T-helper 2 cell treated with Interferon-gamma antibody and Interleukin-4, amounts not matched to agents 100 ng/mL and 5 ng/mL, for 36 hours (primary cell): ENCODE data around the gene CABCOCO1. TPM values are rescaled to one million over a fixed set of nuclear protein-coding genes. Genes with fewer than 3 reads are reported as not detected.
"Not testable (repeated sequence)": the region's sequence is repeated elsewhere in the genome, so short reads cannot be mapped to it uniquely, and the experiment has no call there.

Experiments used
- intact Hi-C: fragments of 100-400 bp; cut with micrococcal nuclease; formaldehyde crosslinking; loops from one replicate; pipeline ENCODE4 v1.15.1; 2023
- total RNA-seq: library from RNA; stranded (reverse); gene quantifications from 2 replicates; pipeline ENCODE4 v1.2.3, GENCODE V29; 2022

CABCOCO1 gene
- total RNA-seq, 1 donor from 2014 or later, result not detected

DNA sequence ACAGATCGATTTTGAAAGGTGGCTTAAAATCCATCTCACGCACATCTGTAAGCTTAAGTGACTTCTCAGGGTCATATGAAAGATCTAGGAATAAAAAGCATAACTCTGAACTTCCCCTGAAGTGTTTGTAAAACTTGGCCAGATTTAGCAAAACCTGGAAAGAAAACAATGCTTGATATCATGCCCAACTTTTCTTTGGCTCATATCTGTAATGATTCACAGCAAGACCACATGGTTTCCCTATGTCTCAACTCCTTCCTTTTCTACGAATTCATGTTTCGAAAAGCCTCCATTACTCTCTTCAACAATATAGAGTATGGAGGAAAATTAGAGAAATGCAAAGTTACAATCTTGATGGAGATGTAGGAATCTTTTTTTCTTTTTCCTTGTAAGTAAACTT is 20.1 kb upstream of the CABCOCO1 start:
- intact Hi-C loops, result no loop called here

DNA sequence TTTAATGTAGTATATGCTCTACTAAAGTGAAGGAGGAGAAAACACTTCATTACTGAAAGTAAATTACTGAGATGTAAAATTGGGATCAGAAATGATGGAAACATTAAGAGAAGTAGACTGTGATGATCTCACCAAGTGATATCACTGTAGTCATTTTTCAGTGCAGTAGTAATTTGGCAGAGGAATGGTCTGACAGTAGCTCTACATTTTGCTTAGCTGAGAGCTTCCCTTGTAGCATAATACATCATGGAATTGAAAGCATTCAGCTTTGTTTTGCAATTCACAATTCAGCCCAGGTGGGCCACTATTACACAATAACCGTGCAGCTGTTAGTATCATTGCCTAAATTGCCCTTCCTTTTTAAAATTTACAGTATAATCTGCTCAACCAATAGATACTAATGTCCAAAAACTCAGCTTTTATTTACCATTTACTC is 19.4 kb upstream of the CABCOCO1 start:
- intact Hi-C loops, result no loop called here

DNA sequence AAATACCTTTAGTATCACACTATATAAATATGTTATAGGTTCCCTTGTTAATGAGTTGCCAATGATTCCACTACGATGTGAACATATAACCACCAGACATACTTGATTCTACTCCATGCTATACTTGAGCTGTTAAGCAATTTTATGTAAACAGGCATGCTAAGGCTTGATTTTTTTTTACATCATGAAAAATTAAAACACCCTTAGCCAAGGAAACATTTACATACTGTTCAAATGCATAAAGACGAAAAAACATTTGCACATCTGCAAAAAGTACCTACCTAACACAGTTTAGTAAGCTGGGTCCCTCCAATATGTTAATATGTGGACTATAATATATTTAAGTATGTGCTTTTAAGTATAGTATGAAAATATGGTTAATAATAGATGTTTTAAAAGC is 9.0 kb upstream of the CABCOCO1 start:
- intact Hi-C loops, result no loop called here

DNA sequence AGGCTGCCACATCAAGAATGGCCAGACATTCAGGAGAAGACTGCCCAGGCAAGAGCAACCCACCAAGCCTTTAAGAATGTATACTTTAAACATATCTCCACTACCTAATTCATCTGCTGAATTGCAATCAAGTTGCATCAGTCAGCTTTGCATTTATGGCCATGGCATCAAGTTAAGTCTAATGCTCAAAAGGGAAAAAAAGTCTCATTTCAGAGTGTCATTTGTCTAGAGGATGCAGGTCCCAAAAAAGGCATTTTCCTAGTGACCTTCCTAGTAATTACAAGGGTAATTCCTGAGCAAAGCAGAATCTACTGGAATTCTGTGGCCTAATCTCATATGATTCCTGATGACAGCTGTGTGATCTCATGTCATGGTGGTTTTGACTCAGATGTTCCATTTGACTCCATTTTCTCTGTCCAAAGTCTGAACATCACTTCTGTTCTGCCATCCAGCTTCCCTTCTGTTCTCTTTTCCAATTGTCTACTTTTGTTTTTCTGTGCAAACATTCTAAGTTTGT is 7.3 kb upstream of the CABCOCO1 start:
- intact Hi-C loops, result no loop called here

DNA sequence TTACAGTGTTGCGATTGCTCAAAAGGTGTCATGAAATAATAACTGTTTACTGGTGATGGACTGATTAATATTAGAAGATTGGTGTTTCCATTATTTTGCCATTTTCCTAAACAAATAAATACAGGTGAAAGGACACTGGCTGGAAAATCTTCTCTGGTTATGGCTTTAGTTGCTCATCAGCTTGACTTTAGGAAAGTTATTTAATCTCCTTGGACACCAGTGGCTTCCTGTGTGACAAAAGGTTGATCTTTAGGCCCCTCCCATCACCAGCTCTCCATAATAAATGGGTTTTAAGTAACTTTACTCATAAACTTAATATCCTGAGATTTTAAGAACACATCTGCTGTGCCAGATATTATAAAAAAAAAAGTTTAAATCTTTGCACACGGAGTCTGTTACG is 737 bp downstream of the CABCOCO1 start:
- intact Hi-C loops, result no loop called here

DNA sequence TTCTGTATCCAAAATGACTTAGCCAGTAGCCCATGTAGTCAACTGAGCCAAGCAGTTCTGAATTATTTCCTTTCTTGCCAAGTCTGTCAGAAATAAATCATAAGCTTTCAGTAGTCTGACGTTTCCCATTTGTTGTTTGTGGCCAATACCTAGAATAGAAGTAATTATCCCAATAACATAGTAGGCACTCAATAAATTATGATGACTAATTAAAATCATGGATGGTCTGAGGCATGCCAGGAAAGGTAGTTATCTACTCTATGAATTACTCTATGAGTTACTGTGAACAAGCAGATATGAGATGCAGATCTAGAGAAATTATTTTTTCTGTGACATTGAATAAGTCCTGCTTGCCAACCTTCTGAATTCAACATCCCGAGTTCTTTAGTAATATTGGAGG is 2.3 kb downstream of the CABCOCO1 start:
- intact Hi-C loops, result no loop called here

DNA sequence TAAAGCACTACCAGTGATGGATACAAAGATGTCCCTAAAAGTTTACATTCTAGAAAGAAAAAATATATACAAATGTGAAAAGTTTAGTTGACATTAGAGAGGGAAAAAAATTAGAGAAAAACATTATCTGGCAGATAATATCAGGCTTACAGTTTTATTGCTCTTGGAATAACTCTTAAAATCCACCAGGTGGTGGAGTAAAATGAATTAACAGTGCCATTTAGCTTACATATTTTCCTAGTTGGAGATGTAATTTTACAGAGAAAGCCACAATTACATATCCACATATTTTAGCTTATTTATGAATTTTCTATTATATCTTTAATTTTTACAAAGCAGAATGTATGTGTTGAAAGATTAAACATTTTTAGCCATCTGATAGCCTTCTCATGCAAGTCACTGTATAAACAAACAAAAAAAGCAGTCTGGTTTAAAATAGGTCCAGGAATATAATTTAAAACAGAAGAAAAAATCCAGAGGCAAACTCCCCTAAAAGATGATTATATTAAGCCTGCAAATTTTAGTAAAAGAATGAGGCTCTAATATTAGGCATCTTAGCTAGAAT is 6.5 kb downstream of the CABCOCO1 start:
- intact Hi-C loops, result no loop called here

DNA sequence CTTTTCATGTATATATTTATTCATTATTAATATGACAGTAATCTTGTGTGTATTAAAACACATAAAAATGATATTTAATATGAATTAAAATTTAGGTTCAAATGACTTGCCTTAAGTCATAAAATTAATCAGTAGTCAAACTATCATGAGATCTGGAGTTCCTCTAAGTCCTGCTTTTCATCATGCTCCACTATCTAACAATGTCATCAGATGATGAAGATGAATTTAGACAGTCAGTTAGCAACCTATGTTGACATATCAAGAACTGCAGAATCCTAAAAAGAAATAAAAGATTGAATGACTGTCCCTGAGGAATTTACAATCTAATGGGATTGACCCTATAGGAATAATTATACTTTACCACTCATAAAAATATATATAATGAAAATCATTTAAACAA is 7.1 kb downstream of the CABCOCO1 start:
- intact Hi-C loops, result no loop called here

DNA sequence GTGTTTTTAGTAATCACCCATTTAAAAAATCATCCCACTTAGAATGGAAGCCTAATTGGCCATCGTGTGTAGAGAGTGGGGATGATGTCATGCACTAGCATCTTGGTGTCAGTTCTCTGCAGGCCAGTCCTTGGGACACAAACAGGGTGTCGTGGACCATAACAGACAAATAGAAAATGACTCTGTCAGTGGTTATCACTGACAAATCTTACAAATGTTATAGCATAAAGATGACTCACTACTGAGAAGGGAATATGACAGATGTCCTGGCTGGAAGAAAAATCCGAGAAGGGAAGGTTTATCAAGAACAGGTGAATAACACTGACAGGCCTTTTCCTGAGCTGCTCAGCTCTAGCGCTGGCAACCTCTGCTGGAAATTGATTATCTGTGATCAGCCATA is 10.6 kb downstream of the CABCOCO1 start:
- intact Hi-C loops, result no loop called here

DNA sequence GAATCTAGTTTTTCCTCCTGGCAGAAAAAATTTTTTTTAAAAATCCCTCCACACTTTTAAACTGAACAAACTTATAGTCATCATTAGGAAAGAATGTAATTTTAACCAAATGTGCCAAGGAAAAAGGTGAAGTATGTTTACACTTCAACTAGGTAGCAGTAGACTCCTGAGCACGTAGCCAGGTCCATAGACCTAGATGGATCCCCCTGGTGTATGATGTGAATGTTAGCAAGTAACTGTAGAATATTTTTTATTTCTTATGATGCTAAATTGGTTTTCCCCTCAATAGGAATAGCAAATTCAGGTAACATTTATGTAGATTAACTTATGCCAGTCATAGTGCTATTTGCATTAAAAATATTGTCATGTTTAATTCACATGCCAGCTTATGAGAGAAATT is 19.6 kb downstream of the CABCOCO1 start:
- intact Hi-C loops, result no loop called here

DNA sequence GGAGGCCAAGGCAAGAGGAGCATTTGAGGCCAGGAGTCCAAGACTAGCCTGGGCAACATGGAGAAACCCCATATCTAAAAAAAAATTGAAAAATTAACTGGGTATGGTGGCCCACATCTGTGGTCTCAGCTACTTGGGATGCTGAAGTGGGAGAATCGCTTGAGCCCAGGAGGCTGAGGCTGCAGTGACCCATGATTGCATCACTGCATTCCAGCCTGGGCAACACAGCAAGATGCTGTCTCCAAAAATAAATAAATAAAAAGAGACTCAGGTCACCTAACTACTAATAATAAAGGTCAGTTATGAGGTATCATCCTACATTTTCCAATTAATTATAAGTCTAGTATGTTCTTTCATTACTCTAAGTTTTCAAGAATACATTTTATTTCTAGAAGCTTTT is 20.6 kb downstream of the CABCOCO1 start:
- intact Hi-C loops, result no loop called here

DNA sequence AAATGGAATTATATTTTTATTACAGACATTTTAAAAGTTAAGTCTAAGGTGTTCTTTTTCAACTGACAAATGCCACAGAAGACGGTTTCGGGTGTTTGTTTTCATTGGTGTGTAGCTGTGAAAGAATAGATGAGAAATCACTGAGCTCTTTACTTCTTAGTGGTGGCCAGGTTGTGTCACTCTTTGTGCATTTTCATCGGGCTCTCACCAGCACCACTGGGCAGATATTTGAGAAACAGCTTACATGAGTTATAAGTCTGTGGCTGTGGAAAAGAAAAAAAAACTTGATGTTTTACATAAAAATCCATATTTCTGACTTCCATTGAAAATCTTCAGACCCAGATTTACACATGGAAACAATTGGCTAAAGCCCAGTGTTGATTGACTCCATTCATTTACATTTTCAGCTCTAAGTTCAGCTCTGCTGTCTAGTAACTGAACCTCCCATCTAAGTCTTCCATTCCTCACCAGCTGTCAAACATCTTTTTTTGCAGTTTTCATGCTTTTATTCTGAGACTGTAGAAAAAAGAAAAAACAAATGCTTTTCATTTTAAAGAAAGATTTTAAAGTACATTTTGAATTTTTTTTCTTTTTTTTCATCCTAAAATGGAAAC is 22.3 kb downstream of the CABCOCO1 start:
- intact Hi-C loops, result no loop called here

DNA sequence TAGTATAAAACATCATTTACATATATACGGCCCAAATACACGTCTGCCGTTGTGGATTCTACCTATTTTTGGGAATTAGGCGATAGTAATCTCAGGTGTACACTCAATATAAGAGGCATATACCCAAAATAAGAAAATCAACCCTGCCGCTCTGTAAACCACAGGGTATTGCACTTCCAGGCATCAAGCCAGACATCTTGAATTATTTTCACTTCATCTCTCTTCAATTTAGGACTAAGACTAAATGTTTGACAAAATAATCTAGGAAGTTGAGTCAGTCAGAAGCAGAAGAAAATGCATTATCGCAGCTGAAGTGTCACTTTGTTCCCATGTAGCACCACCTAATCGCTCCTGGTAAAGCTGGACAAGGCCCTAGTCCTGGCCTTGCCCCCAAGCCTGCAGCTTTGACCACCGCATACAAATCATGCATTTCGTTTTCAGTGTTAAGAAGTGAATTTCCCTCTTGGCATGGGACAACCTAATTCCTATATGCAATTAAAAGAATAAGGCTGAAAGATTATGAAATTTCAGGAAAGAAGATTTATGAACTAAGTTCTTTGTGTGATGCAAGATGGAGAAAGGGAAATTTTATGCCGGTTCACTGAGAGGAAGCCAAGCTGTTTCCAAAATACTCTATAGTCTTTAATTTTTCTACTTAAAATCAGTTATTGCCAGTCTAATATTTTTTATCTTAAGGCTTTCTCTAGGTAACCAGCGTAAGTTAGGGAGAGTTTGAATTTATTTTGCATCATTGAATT is 26.0 kb downstream of the CABCOCO1 start:
- intact Hi-C loops, result no loop called here

DNA sequence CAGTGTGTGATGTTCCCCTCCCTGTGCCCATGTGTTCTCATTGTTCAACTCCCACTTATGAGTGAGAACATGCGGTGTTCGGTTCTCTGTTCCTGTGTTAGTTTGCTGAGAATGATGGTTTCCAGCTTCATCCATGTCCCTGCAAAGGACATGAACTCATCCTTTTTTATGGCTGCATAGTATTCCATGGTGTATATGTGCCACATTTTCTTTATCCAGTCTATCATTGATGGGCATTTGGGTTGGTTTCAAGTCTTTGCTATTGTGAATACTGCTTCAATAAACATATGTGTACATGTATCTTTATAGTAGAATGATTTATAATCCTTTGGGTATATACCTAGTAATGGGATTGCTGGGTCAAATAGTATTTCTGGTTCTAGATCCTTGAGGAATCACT is 28.9 kb downstream of the CABCOCO1 start:
- intact Hi-C loops, result not testable (repeated sequence)

DNA sequence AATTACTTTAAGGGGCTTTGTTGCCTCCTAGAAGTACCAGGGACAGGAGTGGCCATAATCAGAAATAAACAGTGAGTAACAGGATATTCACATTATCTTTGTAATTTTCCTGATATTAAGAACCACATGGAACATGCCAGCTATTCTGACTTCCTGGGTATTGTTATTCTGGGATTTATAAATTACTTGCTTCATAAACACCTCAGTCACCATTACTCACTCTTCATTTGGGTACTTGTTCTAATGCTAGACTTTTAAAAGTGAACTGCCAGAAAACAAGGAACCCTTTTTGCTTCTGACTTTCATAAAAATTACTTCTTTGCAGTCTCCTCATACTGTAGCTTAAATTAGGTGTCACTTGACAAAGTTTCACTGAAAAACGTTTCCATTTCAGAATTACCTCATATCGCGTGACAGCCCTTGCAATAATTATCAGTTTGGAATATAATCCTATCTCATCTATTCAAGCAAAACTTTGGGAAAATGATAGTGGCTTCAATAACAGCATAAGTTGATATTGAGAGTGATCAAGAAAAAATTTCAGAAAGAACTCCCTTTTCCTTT is 29.8 kb downstream of the CABCOCO1 start:
- intact Hi-C loops, result no loop called here

DNA sequence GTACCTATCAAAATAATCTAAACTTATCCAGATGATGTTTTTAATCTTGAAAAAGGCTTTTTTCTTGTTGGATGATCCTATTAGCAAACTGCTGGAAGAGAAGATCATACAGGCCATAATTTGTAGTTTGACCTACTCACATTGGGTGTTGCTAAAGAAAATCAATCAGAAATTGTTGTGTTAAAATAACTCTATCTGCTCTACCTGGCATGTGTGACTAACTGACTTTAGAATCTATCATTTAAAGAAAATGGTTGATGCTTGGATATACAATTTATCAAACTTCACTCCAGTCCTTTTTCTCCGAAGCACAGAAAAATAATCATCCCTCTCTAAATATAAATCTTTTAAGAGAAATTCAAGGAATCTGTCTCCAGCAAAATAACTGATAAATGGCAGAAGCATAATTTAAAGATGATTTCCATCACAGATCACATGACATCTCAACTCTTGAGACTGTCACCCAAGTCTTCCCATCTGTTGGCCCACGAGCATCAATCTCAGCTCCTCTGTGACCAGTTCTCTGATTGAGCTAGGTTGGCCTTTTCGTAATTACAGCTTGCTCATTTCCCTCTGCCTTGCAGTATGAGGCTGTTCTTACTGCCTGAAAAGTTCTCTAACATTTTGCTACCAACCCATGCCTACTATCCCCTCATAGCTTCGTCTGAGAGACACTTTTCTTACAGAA is 36.4 kb downstream of the CABCOCO1 start:
- intact Hi-C loops, result no loop called here

DNA sequence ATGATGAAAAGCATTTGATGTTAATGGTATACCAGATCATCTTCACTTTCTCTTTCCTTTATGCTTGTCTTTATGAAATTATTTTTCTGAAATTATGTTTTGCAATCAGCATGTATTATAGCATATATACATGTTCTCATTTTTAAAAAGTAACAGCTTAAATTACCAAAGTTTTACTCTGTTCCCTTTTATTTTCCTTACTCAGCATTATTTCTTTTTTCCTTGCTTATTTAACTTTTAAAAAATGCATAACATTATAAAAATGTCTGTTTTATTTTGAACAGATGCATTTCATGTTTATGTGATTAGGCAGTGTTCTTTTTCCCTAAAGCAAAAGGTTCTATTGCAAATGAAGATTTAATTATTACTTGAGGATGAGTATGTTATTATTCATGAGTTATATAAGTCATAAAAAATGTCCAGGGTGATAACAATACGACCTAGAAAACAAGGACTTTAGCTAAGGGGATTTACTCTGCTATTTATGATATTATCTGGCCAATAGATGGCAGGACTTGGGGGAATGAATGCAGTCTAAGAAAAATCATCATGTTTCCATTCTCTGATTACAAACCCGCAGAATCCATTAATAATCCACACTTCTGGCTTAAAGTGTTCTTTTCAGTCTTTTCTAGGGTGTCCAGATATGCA is 38.5 kb downstream of the CABCOCO1 start:
- intact Hi-C loops, result no loop called here

DNA sequence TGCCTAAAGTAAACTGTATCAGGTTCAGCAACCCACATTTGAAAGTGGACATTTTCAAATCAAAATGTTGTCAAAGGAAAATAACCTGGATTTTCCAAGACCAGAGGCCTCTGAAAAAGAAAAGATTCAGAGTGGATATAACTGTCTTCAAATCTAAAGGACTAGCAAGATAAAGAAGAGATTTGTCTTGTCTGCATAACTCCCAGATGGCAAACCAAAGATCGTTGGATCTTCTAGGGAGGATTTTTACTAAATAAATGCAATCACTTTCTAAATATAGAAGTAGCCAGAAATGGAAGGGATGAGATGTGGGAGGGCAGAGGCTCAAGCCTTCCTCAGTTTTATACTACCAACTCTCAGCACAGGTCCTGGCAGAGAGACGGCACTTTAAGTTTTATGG is 39.0 kb downstream of the CABCOCO1 start:
- intact Hi-C loops, result no loop called here

DNA sequence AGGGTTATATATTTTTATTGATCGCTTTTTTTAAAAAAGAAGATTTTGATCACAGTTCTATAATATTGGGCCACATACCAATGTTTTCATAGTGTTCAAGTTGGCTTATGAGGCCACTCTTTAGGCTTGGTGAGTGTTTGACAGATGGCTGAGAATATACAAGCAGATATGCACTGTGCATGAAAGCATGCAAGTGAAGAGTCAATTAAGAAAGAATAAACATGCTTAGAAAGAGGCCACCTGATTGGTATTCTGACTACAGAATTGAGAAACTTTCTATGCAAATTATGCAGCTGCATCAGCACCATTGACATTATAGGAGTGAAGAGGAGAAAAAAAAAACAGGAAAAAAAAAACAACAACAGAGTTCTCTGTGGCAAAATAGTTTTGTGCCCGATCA is 39.9 kb downstream of the CABCOCO1 start:
- intact Hi-C loops, result no loop called here

DNA sequence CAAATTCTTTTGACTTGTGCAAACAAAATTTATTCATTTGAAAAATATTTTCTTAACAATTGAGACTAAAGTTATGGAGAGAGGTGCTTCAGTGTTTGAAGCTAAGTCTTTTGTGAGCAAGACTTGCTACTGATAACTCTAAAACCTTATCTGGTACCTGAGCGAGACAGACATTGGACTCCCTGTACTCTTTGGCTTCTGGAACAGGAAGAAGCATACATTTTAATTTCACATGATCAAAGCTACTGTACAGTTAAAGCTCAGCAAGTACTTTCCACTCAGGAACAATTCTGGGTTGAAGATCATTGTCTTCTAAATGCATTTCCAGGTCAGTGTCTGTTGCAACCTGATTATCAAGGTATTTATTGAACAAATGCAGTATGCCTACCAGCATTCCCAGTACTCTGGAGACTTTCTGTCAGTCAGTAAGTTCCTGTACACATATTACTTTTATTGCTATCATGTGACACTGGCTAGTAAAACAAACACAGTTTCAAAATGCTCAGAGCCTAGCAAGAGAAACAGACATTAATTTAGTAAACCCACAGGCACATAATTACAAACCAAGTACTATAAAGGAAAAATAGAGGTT is 42.4 kb downstream of the CABCOCO1 start:
- intact Hi-C loops, result no loop called here

DNA sequence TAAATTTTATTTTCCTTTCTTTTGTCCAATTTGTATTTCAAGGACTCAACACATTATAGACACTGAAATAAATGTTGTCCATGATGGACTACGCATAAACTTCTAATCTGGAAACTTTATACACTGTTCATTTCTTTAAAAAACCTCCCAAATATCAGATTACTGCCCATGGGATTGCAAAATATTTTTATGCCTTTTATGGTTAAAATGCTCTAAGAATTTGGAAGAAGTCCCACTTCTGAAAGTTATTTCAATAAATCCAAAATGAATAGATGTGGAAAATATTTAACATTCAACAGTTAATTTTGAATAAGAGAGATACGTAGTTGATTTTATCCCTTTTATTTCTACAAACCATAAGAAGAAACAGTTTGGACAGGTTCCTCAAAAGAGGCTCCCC is 46.1 kb downstream of the CABCOCO1 start:
- intact Hi-C loops, result no loop called here
